IPS-20b (cell line): ENCODE data around the gene PCBD2.

Experiments used
- H3K27ac ChIP-seq: one replicate; pipeline ENCODE4 v1.5.1; 2013; ENCODE audit warnings: low read length
- H3K27me3 ChIP-seq: 2 replicates; pipeline ENCODE4 v1.6.1; 2013; ENCODE audit warnings: mild to moderate bottlenecking, low read length, inconsistent platforms; ENCODE audit not compliant: insufficient read depth
- H3K36me3 ChIP-seq: 2 replicates; pipeline ENCODE4 v1.6.1; 2013; ENCODE audit warnings: low read depth, mild to moderate bottlenecking, inconsistent platforms, low read length, moderate library complexity; ENCODE audit not compliant: insufficient read depth
- H3K4me1 ChIP-seq: 2 replicates; pipeline ENCODE4 v1.6.1; 2013; ENCODE audit warnings: mild to moderate bottlenecking, control low read depth, inconsistent platforms, low read length, moderate library complexity; ENCODE audit not compliant: insufficient read depth
- H3K4me3 ChIP-seq: 2 replicates; pipeline ENCODE4 v1.5.1; 2013; ENCODE audit warnings: mild to moderate bottlenecking, low read length, inconsistent platforms
- H3K9ac ChIP-seq: 2 replicates; pipeline ENCODE4 v1.6.1; 2013; ENCODE audit warnings: low read depth, mild to moderate bottlenecking, inconsistent platforms, low read length, moderate library complexity
- H3K9me3 ChIP-seq: 2 replicates; pipeline ENCODE4 v1.6.1; 2013; ENCODE audit warnings: mild to moderate bottlenecking, low read depth, low read length, inconsistent platforms; ENCODE audit not compliant: insufficient read depth

The PCBD2 gene

DNA sequence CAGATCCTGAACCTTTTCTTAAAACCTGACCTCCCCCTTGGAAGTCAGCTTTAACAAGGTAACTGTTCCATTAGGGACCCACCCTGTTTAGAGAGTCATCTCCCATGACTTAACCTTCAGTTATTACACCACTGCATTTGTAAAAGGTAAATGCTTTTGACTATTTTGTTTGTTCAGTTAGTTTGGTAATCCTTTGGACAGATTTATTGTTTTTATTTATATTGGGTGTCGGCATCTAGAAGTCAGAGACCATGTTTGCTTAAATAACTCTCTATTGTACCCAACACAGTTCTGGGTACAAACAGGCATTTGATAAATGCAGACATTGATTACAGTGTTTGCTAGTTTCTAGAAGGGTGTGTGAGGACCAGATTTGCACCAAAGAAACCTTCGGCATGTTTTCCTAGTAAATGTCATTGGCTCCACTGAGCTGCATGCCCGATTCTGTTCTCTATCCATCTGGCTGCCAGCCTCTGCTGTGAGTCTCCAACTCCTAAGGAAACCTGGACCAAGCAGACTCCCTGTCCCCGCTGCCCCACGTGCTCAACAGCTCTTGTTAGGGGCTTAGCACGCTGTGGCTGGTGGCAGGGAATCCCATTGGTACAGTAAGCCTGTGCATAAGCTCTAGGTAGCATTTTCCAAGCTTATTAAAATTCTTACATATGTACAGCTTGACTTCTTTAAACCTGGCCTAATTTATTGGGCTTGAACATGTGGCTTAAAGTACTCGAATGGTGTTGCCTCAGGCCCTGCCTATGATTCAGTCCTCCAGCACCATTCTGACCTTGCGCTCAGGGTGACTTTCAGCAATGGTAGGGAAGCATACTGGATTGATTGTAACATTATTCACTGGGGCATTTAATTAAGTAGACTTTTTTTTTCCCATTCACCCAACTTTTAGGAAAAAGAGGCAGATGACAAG, 6.6 kb downstream of the PCBD2 start:
- Histone ChIP-seq H3K27me3 (no peaks in the 10 kb centered on the region), H3K9ac (no peak overlapping the region), H3K4me3 (no peak overlapping the region), H3K36me3 (peaks cover 67% of the 10 kb centered on the region), H3K9me3 (no peaks in the 10 kb centered on the region), H3K4me1 (peaks cover 4% of the 10 kb centered on the region; the same call in 1 of the 2 replicates), H3K27ac (no peak overlapping the region)

DNA sequence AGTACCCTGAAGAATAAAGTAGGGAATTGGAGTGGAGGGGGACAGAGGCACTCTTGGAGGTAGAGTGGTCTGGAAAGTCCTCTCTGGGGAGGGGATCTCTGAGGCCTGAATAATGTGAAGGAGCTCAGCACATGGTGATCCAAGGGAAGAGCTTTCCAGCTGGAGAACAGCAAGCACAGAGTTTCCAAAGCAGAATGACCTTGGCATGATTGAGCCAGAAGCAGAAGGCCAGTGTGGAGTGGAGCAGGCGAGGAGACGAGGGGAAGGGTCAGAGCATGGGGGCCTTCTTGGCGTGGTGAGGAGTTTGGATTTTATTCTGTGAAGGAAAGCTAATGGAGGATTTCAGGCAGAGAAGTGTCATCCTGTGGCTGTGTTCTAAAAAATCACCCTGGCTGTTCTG, 8.3 kb downstream of the PCBD2 start:
- Histone ChIP-seq H3K4me1 (no peaks in the 10 kb centered on the region), H3K36me3 (peaks cover 72% of the 10 kb centered on the region), H3K27ac (no peak overlapping the region), H3K27me3 (no peaks in the 10 kb centered on the region), H3K9ac (no peak overlapping the region), H3K4me3 (no peak overlapping the region), H3K9me3 (no peaks in the 10 kb centered on the region)

DNA sequence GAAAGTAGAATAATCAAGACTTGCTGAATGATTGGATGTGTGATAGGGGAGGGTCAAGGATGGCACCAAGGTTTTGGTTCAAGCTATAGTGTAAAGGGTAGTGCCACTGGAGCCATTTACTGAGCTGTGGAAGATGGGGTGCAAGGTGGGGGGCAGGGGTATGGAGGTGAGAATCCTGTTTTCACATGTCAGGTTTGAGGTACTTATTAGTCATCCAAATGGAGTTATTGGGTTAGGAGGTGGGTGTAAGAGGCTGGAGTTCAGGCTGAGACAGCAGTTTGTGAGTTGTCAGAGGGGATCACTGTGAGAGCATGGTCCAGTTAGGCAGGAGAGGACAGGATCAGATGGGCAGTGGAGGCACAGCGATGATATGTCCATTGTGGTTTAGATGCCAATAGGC, 8.9 kb downstream of the PCBD2 start:
- no peak overlapping the region for H3K27ac ChIP-seq
- H3K27me3 ChIP-seq = no peaks in the 10 kb centered on the region
- no peaks in the 10 kb centered on the region for H3K4me1 ChIP-seq
- no peak overlapping the region for H3K4me3 ChIP-seq
- no peak overlapping the region for H3K9ac ChIP-seq
- H3K36me3 ChIP-seq = peaks cover 75% of the 10 kb centered on the region
- no peaks in the 10 kb centered on the region for H3K9me3 ChIP-seq

DNA sequence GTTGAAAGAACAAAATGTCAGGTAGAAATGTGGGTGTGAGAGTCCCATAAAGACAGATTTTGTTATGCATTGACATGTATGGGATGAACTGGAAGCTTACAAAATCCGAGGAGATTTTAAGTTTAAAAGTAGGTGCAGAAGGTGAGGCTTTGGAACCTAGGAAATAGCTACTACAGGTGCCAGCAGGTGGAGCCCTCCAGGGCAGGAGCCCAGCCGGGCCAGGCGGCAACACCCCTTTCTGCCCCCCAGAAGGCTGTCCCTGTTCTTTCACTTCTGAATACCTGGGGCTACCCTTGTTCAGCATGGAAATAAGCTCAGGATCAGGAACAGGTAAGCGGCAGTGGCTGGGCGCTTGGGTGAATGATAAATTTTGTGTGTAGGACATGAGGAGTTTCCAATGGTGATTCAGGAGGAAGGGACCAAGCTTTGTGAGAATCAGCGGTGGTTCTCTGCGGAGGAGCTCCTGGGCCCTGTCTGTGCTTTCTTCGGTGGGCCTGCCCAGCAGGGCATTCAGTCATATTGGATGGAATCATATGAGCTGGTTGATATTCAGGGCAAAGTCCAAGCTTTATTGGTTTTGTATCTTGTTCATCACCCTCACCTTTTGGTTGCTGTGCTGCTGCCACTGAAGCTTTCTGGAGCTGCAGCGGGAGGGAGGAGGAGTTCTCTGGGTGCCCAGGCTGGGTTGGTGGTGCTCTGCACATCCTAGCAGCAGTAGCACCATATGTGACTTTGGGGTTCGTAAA, 12.3 kb downstream of the PCBD2 start:
- no peaks in the 10 kb centered on the region for H3K4me1 ChIP-seq
- no peak overlapping the region for H3K9ac ChIP-seq
- no peaks in the 10 kb centered on the region for H3K27me3 ChIP-seq
- H3K36me3 ChIP-seq = peaks cover 61% of the 10 kb centered on the region
- H3K9me3 ChIP-seq = no peaks in the 10 kb centered on the region
- H3K4me3 ChIP-seq = no peak overlapping the region
- H3K27ac ChIP-seq = no peak overlapping the region

DNA sequence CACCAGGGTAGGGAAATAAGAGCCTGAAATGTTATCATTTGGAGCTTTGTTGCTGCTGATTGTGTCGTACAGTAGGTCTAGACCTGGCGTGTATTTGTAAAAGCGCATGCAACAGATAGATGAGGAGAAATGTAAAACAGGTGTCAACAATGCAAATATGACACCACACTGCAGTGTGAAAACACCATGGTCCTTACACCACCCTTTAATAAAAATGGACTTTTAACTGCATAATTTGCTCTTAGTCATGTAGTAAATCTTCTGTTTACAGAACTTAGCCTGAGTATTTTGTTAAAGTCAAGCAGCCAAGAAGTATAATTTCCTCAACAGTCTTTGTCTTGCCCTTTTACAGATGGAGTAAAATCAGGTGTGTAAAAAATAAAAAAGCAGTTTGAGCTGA, 13.9 kb downstream of the PCBD2 start:
- no peak overlapping the region for H3K9ac ChIP-seq
- H3K4me3 ChIP-seq = no peak overlapping the region
- H3K4me1 ChIP-seq = no peaks in the 10 kb centered on the region
- H3K36me3 ChIP-seq = peaks cover 48% of the 10 kb centered on the region
- H3K9me3 ChIP-seq = no peaks in the 10 kb centered on the region
- H3K27me3 ChIP-seq = no peaks in the 10 kb centered on the region
- no peak overlapping the region for H3K27ac ChIP-seq

DNA sequence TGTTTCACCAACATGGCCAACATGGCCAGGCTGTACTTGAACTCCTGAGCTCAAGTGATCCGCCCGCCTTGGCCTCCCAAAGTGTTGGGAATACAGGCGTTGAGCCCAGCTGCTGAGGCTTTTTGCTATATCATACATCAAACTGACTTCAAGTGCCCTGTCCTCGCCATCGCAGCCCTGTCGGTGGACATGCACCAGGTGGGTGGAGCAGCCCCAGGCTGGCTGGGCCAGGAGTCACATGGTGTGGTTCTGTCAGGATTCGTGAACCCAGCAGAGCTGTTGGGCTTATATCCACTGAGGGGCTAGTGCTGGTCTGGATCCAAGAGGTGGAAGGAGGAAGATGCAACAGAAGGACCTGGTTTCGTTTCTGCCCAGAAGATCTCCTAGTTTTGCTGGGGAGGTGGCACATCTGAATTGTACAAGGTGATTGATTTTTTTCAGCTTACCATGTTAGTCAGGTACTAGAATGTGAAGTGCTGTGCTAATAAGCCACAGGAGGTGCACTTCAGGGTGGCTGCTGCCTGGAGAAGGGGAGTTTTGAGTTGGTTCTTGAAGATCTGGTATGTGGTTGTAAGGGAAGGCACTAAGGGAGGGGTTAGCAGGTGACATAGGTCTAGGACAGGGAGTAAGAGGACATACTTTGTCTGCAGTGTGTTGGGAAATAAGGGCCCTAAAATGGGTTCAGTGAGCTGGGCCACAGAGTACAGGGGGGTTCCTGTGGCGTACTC, 16.1 kb downstream of the PCBD2 start:
- no peaks in the 10 kb centered on the region for H3K4me1 ChIP-seq
- H3K9me3 ChIP-seq = no peaks in the 10 kb centered on the region
- no peaks in the 10 kb centered on the region for H3K27me3 ChIP-seq
- H3K4me3 ChIP-seq = no peak overlapping the region
- H3K9ac ChIP-seq = no peak overlapping the region
- no peak overlapping the region for H3K27ac ChIP-seq
- H3K36me3 ChIP-seq = peaks cover 31% of the 10 kb centered on the region

DNA sequence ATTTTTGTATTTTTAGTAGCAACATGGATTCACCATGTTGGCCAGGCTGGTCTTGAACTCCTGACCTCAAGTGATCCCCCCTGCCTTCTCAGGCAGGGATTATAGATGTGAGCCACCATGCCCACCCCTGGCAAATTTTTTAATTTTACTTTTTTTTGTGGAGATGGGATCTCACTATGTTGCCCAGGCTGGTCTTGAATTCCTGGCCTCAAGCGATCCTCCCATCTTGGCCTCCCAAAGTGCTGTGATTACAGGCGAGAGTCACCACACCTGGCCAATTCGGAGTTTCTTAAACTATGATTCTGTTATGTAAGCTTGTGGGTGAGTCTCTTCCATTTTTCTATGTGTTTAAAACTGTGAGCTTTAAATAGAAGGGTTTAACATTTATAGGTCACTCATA, 27.6 kb downstream of the PCBD2 start:
- Histone ChIP-seq H3K27me3 (no peaks in the 10 kb centered on the region), H3K9me3 (no peaks in the 10 kb centered on the region), H3K4me1 (peaks cover 3% of the 10 kb centered on the region; the same call in 1 of the 2 replicates), H3K27ac (no peak overlapping the region), H3K36me3 (peaks cover 25% of the 10 kb centered on the region; the same call in 1 of the 2 replicates), H3K4me3 (no peak overlapping the region), H3K9ac (no peak overlapping the region)

DNA sequence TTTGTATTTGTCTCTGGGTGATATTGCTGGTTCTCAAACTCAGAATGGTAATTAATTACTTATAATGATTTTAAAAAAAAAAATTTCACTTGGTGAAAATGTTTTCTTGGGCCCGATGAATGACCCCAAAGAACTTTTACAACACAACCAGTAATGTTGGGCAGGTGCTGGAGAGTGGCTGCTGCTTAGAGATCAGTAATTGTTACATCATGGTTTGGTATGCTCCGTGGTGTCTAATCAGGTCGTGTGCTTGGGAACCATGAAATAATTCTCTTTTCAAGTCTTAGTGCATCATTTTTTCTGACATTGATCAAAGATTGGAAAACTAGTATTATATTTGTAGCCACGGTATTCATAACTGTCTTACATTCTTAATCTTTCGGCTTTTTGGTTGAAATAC, 29.3 kb downstream of the PCBD2 start:
- H3K27me3 ChIP-seq = no peaks in the 10 kb centered on the region
- peaks cover 33% of the 10 kb centered on the region; the same call in 1 of the 2 replicates for H3K36me3 ChIP-seq
- H3K9me3 ChIP-seq = no peaks in the 10 kb centered on the region
- no peak overlapping the region for H3K27ac ChIP-seq
- no peak overlapping the region for H3K4me3 ChIP-seq
- peaks cover 3% of the 10 kb centered on the region; the same call in 1 of the 2 replicates for H3K4me1 ChIP-seq
- H3K9ac ChIP-seq = no peak overlapping the region

DNA sequence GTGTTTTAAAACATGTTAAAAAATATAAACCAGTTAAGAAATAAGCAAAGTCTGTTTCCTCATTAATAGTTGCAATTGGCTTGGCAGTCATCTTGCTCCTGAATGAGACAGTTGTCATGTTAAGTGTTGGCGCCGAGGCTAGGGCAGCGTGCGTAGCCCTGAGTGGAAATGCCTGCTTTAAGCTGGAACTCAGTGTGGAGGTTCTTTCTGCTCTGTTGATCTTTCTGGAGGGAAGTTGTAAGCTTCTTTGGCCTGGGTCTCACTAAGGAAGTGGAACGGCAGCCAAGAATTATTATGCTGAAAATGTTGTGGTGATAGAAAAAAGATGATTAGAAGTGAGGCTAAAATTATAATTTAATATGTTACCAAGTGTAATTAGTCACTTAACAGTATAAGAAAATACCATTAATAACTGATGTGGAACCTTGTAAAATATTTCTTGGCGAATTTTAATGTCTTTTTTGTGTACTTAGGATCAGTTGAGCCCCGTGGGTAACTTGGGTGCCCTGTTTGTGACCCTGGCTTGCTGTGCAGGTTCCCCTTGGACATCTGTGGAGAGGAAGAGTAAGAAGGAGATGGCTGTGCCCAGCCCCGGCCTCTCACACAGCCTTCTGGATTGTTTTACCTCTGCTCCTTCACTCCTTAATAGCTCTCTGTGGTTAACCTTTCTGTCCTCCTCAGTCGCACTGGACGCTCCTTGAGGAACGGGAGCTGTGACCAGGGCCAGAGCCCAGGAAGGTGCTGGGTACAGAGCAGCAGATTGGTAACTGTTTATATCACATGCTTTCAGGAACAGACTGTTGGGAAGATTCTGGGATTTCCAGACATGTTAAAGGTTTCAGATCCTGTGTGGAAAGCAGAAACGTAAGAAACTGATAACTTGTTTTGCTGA, 31.0 kb downstream of the PCBD2 start:
- H3K27ac ChIP-seq = no peak overlapping the region

DNA sequence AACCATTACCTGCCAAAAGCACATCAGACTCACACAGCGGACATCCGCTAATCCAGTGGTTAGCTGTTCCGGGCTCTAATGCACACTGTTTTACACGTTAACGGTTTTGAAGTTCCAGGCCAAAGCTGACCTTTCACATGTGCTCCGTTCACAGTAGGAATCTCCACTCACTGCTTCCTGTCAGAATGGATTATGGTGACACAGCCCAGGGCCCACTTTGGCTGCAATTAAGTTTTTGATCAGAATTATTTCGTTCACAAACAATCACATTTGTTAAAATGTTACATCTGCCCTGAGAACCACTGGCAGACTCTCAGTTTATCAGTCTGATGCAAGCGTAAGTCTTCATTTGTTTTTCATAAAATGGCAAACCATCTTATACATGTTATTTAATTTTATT, 32.6 kb downstream of the PCBD2 start:
- H3K27me3 ChIP-seq = no peaks in the 10 kb centered on the region
- H3K36me3 ChIP-seq = peaks cover 30% of the 10 kb centered on the region; the same call in 1 of the 2 replicates
- no peak overlapping the region for H3K27ac ChIP-seq
- no peak overlapping the region for H3K9ac ChIP-seq
- no peak overlapping the region for H3K4me3 ChIP-seq
- no peaks in the 10 kb centered on the region for H3K4me1 ChIP-seq
- H3K9me3 ChIP-seq = no peaks in the 10 kb centered on the region

More for the DNA sequence above, 31.0 kb downstream of the PCBD2 start:
- Histone ChIP-seq H3K9me3 (no peaks in the 10 kb centered on the region), H3K4me3 (no peak overlapping the region), H3K36me3 (peaks cover 30% of the 10 kb centered on the region; the same call in 1 of the 2 replicates), H3K27me3 (no peaks in the 10 kb centered on the region), H3K9ac (no peak overlapping the region), H3K4me1 (peaks cover 3% of the 10 kb centered on the region; the same call in 1 of the 2 replicates)

DNA sequence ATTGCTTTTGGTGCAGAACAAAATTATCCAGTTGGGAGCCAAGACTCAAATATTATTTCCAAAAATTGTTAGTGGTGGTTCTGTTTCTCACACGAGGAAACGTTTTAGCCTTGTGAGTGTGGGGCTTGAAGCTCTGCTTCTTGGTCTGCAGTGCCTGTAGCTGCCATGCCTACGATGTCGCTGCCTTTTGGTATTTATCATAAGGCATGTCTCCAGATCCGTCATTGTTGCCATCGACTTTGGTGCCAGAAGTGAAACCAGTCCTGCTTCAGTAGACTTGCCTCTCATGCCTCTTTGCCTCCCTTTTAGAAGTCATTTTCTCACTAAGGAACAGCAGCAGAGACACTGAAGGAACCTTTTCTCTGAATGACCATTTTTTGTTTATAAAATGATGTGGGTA, 33.1 kb downstream of the PCBD2 start:
- Histone ChIP-seq H3K9ac (no peak overlapping the region), H3K9me3 (no peaks in the 10 kb centered on the region), H3K4me1 (no peaks in the 10 kb centered on the region), H3K4me3 (no peak overlapping the region), H3K27me3 (no peaks in the 10 kb centered on the region), H3K36me3 (peaks cover 28% of the 10 kb centered on the region; the same call in 1 of the 2 replicates), H3K27ac (no peak overlapping the region)
